PC-3 (cell line): ENCODE results near the gene C3AR1.
"Not testable (repeated sequence)": the region's sequence is repeated elsewhere in the genome, so short reads cannot be mapped to it uniquely, and the experiment has no call there.

Source experiments
- EZH2 ChIP-seq: fragments of 300-600 bp; sonication (generic); IDR thresholded peaks from one replicate; pipeline ENCODE4 v1.6.1; 2017; ENCODE audit warnings: antibody characterized with exemption, mild to moderate bottlenecking, low read length; ENCODE audit not compliant: unreplicated experiment
- EZH2phosphoT487 ChIP-seq: fragments of 300-600 bp; sonication (generic); IDR thresholded peaks from 2 replicates; pipeline ENCODE4 v1.6.1; 2018; ENCODE audit warnings: mild to moderate bottlenecking, antibody characterized with exemption, low read length, borderline replicate concordance
- TF ChIP-seq, protein P1 (sequence below): fragments of 300-600 bp; sonication (generic); conservative IDR thresholded peaks from 2 replicates; pipeline ENCODE4 v1.5.1; 2017; ENCODE audit warnings: antibody characterized with exemption, low read depth, mild to moderate bottlenecking, low read length

DNA sequence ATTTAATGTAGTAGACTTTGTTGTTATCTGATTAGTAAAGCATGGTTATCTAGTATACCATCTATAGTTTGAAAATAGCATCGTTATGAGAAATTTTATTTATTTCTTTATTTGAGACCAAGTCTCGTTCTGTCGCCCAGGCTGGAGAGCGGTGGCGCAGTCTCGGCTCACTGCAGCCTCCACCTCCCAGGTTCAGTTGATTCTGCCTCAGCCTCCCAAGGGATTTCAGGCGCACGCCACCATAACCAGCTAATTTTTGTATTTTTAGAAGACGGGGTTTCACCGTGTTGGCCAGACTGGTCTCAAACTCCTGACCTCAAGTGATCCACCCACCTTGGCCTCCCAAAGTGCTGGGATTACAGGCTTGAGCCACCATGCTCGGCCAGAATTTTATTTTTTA lies 23.1 kb upstream of the C3AR1 start:
- TF ChIP-seq, protein P1, sequence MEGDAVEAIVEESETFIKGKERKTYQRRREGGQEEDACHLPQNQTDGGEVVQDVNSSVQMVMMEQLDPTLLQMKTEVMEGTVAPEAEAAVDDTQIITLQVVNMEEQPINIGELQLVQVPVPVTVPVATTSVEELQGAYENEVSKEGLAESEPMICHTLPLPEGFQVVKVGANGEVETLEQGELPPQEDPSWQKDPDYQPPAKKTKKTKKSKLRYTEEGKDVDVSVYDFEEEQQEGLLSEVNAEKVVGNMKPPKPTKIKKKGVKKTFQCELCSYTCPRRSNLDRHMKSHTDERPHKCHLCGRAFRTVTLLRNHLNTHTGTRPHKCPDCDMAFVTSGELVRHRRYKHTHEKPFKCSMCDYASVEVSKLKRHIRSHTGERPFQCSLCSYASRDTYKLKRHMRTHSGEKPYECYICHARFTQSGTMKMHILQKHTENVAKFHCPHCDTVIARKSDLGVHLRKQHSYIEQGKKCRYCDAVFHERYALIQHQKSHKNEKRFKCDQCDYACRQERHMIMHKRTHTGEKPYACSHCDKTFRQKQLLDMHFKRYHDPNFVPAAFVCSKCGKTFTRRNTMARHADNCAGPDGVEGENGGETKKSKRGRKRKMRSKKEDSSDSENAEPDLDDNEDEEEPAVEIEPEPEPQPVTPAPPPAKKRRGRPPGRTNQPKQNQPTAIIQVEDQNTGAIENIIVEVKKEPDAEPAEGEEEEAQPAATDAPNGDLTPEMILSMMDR: not testable (repeated sequence)
- not testable (repeated sequence) for TF ChIP-seq EZH2, EZH2phosphoT487
